ENCODE measurements around the gene MAP7. TPM values are rescaled to one million over a fixed set of nuclear protein-coding genes. Genes with fewer than 3 reads are reported as not detected.
"Not testable (repeated sequence)": the region's sequence is repeated elsewhere in the genome, so short reads cannot be mapped to it uniquely, and the experiment has no call there.

MAP7 gene
- total RNA-seq, 1 experiment from 2014 or later: 0.11 TPM

- Histone ChIP-seq H3K27ac (no peak overlapping the region), H3K9me3 (replicated peaks) (no peaks in the 10 kb centered on the region), H3K27me3 (replicated peaks) (no peaks in the 10 kb centered on the region), H3K4me1 (replicated peaks) (no peaks in the 10 kb centered on the region), H3K4me3 (no peak overlapping the region), H3K36me3 (no peaks in the 10 kb centered on the region)
- DNase-seq (ENCODE audit: low read depth in 1 of 2, low spot score in 2 of 2): no peak
These were observed 47.4 kb downstream of the MAP7 start for GRCh38 chr6:136502786-136503185.

GRCh38 chr6:136501514-136501913, 48.7 kb downstream of the MAP7 start:
- no peaks in the 10 kb centered on the region for H3K9me3 ChIP-seq (replicated peaks)
- H3K4me3 ChIP-seq: no peak overlapping the region
- no peaks in the 10 kb centered on the region for H3K4me1 ChIP-seq (replicated peaks)
- no peak for DNase-seq (ENCODE audit: low read depth in 1 of 2, low spot score in 2 of 2)
- H3K36me3 ChIP-seq: no peaks in the 10 kb centered on the region
- H3K27me3 ChIP-seq (replicated peaks): no peaks in the 10 kb centered on the region
- H3K27ac ChIP-seq: no peak overlapping the region

- H3K9me3 ChIP-seq (replicated peaks): no peaks in the 10 kb centered on the region
- H3K4me3 ChIP-seq: no peak overlapping the region
- no peak for DNase-seq (ENCODE audit: low read depth in 1 of 2, low spot score in 2 of 2)
- no peaks in the 10 kb centered on the region for H3K4me1 ChIP-seq (replicated peaks)
- H3K27me3 ChIP-seq (replicated peaks): no peaks in the 10 kb centered on the region
- H3K27ac ChIP-seq: no peak overlapping the region
- no peaks in the 10 kb centered on the region; the same call in 1 of the 2 replicates for H3K36me3 ChIP-seq
These were observed 49.1 kb downstream of the MAP7 start for GRCh38 chr6:136501096-136501495.

GRCh38 chr6:136500414-136500813, 49.8 kb downstream of the MAP7 start:
- Histone ChIP-seq H3K9me3 (replicated peaks) (no peaks in the 10 kb centered on the region), H3K27me3 (replicated peaks) (0 out of 2 replicates have a peak, but pooled peaks cover 2% of the 10 kb centered on the region), H3K36me3 (no peaks in the 10 kb centered on the region; the same call in 1 of the 2 replicates), H3K4me3 (no peak overlapping the region), H3K27ac (no peak overlapping the region), H3K4me1 (replicated peaks) (no peaks in the 10 kb centered on the region)
- no peak for DNase-seq (ENCODE audit: low read depth in 1 of 2, low spot score in 2 of 2)

GRCh38 chr6:136499370-136499769, 50.9 kb downstream of the MAP7 start:
- H3K4me1 ChIP-seq (replicated peaks): no peaks in the 10 kb centered on the region
- H3K9me3 ChIP-seq (replicated peaks): no peaks in the 10 kb centered on the region
- H3K27ac ChIP-seq: no peak overlapping the region
- H3K36me3 ChIP-seq: no peaks in the 10 kb centered on the region; the same call in 1 of the 2 replicates
- no peak for DNase-seq (ENCODE audit: low read depth in 1 of 2, low spot score in 2 of 2)
- no peak overlapping the region for H3K4me3 ChIP-seq
- H3K27me3 ChIP-seq (replicated peaks): 0 out of 2 replicates have a peak, but pooled peaks cover 3% of the 10 kb centered on the region

- H3K9me3 ChIP-seq (replicated peaks); H3K4me3 ChIP-seq; H3K4me1 ChIP-seq (replicated peaks); DNase-seq (ENCODE audit: low read depth in 1 of 2, low spot score in 2 of 2); H3K27me3 ChIP-seq (replicated peaks); H3K27ac ChIP-seq; H3K36me3 ChIP-seq: not testable (repeated sequence)
These were observed 53.8 kb downstream of the MAP7 start for GRCh38 chr6:136496449-136496848.

GRCh38 chr6:136494710-136495109, 55.5 kb downstream of the MAP7 start:
- H3K27me3 ChIP-seq (replicated peaks): 0 out of 2 replicates have a peak, but pooled peaks cover 3% of the 10 kb centered on the region
- no peaks in the 10 kb centered on the region for H3K9me3 ChIP-seq (replicated peaks)
- no peak overlapping the region for H3K4me3 ChIP-seq
- no peak for DNase-seq (ENCODE audit: low read depth in 1 of 2, low spot score in 2 of 2)
- H3K36me3 ChIP-seq: no peaks in the 10 kb centered on the region; the same call in 1 of the 2 replicates
- H3K4me1 ChIP-seq (replicated peaks): no peaks in the 10 kb centered on the region
- no peak overlapping the region for H3K27ac ChIP-seq

- H3K9me3 ChIP-seq (replicated peaks): no peaks in the 10 kb centered on the region
- H3K36me3 ChIP-seq: no peaks in the 10 kb centered on the region; the same call in 1 of the 2 replicates
- no peak overlapping the region for H3K27ac ChIP-seq
- no peaks in the 10 kb centered on the region for H3K4me1 ChIP-seq (replicated peaks)
- 0 out of 2 replicates have a peak, but pooled peaks cover 3% of the 10 kb centered on the region for H3K27me3 ChIP-seq (replicated peaks)
- DNase-seq (ENCODE audit: low read depth in 1 of 2, low spot score in 2 of 2): no peak
- no peak overlapping the region for H3K4me3 ChIP-seq
These were observed 56.2 kb downstream of the MAP7 start for GRCh38 chr6:136494059-136494458.

GRCh38 chr6:136492409-136492808, 57.8 kb downstream of the MAP7 start:
- Histone ChIP-seq H3K4me1 (replicated peaks) (no peaks in the 10 kb centered on the region), H3K9me3 (replicated peaks) (no peaks in the 10 kb centered on the region), H3K4me3 (no peak overlapping the region), H3K27ac (no peak overlapping the region), H3K36me3 (no peaks in the 10 kb centered on the region; the same call in 1 of the 2 replicates), H3K27me3 (replicated peaks) (0 out of 2 replicates have a peak, but pooled peaks cover 3% of the 10 kb centered on the region)
- DNase-seq (ENCODE audit: low read depth in 1 of 2, low spot score in 2 of 2): no peak

GRCh38 chr6:136491754-136492153, 58.5 kb downstream of the MAP7 start:
- no peak for DNase-seq (ENCODE audit: low read depth in 1 of 2, low spot score in 2 of 2)
- no peak overlapping the region for H3K4me3 ChIP-seq
- H3K27ac ChIP-seq: no peak overlapping the region
- 0 out of 2 replicates have a peak, but pooled peaks cover 3% of the 10 kb centered on the region for H3K27me3 ChIP-seq (replicated peaks)
- no peaks in the 10 kb centered on the region for H3K9me3 ChIP-seq (replicated peaks)
- H3K36me3 ChIP-seq: no peaks in the 10 kb centered on the region; the same call in 1 of the 2 replicates
- H3K4me1 ChIP-seq (replicated peaks): no peaks in the 10 kb centered on the region

GRCh38 chr6:136491251-136491650, 59.0 kb downstream of the MAP7 start:
- Histone ChIP-seq H3K36me3 (no peaks in the 10 kb centered on the region; the same call in 1 of the 2 replicates), H3K4me1 (replicated peaks) (no peaks in the 10 kb centered on the region), H3K27me3 (replicated peaks) (0 out of 2 replicates have a peak, but pooled peaks cover 3% of the 10 kb centered on the region), H3K4me3 (no peak overlapping the region), H3K9me3 (replicated peaks) (no peaks in the 10 kb centered on the region), H3K27ac (no peak overlapping the region)
- no peak for DNase-seq (ENCODE audit: low read depth in 1 of 2, low spot score in 2 of 2)

- H3K4me3 ChIP-seq: not testable (repeated sequence)
These were observed 60.6 kb downstream of the MAP7 start for GRCh38 chr6:136489689-136490033.

GRCh38 chr6:136487759-136488425, 62.3 kb downstream of the MAP7 start:
- Histone ChIP-seq H3K27me3 (replicated peaks) (no peaks in the 10 kb centered on the region), H3K27ac (no peak overlapping the region), H3K4me1 (replicated peaks) (no peaks in the 10 kb centered on the region), H3K9me3 (replicated peaks) (no peaks in the 10 kb centered on the region), H3K4me3 (no peak overlapping the region), H3K36me3 (no peaks in the 10 kb centered on the region)
- DNase-seq (ENCODE audit: low read depth in 1 of 2, low spot score in 2 of 2): no peak

More at GRCh38 chr6:136489689-136490033, 60.6 kb downstream of the MAP7 start:
- DNase-seq (ENCODE audit: low read depth in 1 of 2, low spot score in 2 of 2); H3K9me3 ChIP-seq (replicated peaks); H3K4me1 ChIP-seq (replicated peaks); H3K27me3 ChIP-seq (replicated peaks); H3K36me3 ChIP-seq; H3K27ac ChIP-seq: not testable (repeated sequence)

- no peak overlapping the region for H3K4me3 ChIP-seq
- H3K36me3 ChIP-seq: no peaks in the 10 kb centered on the region
- no peak overlapping the region for H3K27ac ChIP-seq
- H3K27me3 ChIP-seq (replicated peaks): no peaks in the 10 kb centered on the region
- no peak for DNase-seq (ENCODE audit: low read depth in 1 of 2, low spot score in 2 of 2)
- no peaks in the 10 kb centered on the region for H3K9me3 ChIP-seq (replicated peaks)
- H3K4me1 ChIP-seq (replicated peaks): no peaks in the 10 kb centered on the region
These were observed 63.9 kb downstream of the MAP7 start for GRCh38 chr6:136486357-136486756.
